C4-2B (cell line): ENCODE measurements around the gene KPNB1.

ENCODE experiments used
- CTCF ChIP-seq: fragments of 450-650 bp; conservative IDR thresholded peaks from 2 replicates; pipeline ENCODE4 v1.5.1; 2017; ENCODE audit warnings: mild to moderate bottlenecking
- ZFX ChIP-seq: fragments of 450-650 bp; IDR thresholded peaks from 2 replicates; pipeline ENCODE4 v1.6.1; 2017

GRCh38 chr17:47640076-47640475 lies 9.6 kb upstream of the KPNB1 start:
- TF ChIP-seq CTCF: no peak
- TF ChIP-seq ZFX: no peak
